Liver (tissue), 3 donors: ENCODE results near the gene MFRP.

Experiments
- ATF3 ChIP-seq: IDR thresholded peaks from 2 replicates; pipeline ENCODE4 v1.6.1; 2016; ENCODE audit warnings: antibody characterized with exemption
- CTCF ChIP-seq: fragments of 150-350 bp; IDR thresholded peaks from 2 replicates; pipeline ENCODE4 v1.5.1; 2017; ENCODE audit warnings: improper control_type of control experiment, low read depth, low read length; ENCODE audit not compliant: missing input control
- FOXA1 ChIP-seq: IDR thresholded peaks from 2 replicates; pipeline ENCODE4 v1.6.1; 2016; ENCODE audit warnings: antibody characterized with exemption
- YY1 ChIP-seq: IDR thresholded peaks from 2 replicates; pipeline ENCODE4 v1.6.1; 2016; ENCODE audit warnings: antibody characterized with exemption, mild to moderate bottlenecking
- donor health status: healthy.
- donor health status: healthy.

- TF ChIP-seq CTCF (no peak), FOXA1 (no peak), ATF3 (no peak), YY1 (no peak)
Observed at GRCh38 chr11:119299416-119299815, 47.1 kb downstream of the MFRP start.
